GM19324 (cell line): Measurements from ENCODE around the gene ADPRHL1.
"Not testable (repeated sequence)": the region's sequence is repeated elsewhere in the genome, so short reads cannot be mapped to it uniquely, and the experiment has no call there.

ENCODE experiments used
- ATAC-seq: cut with Tn5 transposase; IDR thresholded peaks from one replicate; pipeline ENCODE4 v1.9.1; 2021; ENCODE audit warnings: mild to moderate bottlenecking, moderate library complexity; ENCODE audit not compliant: unreplicated experiment, low FRiP score

The ADPRHL1 gene

GRCh38 chr13:113437408-113438010 is 15.8 kb downstream of the ADPRHL1 start:
- no peak for ATAC-seq

DNA sequence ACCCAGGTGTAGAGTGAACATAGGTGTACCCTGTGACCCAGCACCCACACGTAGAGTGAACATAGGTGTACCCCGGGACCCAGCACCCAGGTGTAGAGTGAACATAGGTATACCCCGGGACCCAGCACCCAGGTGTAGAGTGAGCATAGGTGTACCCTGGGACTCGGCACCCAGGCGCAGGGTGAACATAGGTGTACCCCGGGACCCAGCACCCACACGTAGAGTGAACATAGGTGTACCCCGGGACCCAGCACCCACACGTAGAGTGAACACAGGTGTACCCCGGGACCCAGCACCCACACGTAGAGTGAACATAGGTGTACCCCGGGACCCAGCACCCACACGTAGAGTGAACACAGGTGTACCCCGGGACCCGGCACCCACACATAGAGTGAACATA is 16.4 kb downstream of the ADPRHL1 start:
- not testable (repeated sequence) for ATAC-seq

DNA sequence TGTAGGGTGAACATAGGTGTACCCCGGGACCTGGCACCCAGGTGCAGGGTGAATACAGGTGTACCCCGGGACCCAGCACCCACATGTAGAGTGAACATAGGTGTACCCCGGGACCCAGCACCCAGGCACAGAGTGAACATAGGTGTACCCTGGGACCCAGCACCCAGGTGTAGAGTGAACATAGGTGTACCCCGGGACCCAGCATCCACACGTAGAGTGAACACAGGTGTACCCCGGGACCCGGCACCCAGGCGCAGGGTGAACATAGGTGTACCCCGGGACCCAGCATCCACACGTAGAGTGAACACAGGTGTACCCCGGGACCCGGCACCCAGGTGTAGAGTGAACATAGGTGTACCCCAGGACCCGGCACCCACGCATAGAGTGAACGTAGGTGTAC is 17.4 kb downstream of the ADPRHL1 start:
- ATAC-seq: not testable (repeated sequence)

GRCh38 chr13:113433391-113433916 is 19.8 kb downstream of the ADPRHL1 start:
- ATAC-seq: no peak

DNA sequence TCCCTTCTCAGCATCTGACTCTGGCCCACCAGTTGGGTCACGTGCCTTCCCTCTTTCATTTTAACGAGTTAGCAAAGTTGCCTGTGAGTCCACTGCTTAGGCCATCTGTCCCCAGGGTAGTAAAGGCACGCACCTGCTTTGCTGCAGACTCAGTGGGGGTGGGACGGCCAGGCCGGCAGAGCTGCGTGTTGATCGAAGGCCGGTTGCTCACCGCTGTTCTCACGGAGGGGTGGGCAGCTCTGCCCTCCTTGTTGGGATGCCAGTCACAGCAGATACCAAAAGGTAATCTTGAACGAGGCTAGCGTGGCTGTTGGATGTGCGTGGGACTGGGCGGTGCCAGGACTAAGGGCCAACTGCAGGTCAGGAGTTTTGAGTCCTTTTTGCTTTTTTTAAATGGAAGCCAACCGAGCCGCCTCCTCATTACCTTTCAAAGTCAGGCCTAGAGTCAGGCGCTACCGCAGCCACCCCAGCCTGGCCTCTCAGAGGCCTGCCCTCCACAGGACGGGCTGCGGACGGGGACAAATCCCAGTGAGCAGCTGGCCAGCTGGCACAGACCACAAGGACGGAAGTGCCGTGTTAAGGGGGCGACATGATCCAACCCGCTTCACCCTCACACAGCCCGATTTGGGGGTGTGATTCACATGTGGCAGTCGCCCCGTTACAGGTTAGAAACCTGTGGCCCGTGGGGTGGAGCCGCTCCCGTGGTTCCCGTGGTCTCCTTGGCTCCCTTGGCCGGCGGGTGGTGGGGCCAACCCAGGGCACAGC is 20.6 kb downstream of the ADPRHL1 start:
- ATAC-seq: no peak

DNA sequence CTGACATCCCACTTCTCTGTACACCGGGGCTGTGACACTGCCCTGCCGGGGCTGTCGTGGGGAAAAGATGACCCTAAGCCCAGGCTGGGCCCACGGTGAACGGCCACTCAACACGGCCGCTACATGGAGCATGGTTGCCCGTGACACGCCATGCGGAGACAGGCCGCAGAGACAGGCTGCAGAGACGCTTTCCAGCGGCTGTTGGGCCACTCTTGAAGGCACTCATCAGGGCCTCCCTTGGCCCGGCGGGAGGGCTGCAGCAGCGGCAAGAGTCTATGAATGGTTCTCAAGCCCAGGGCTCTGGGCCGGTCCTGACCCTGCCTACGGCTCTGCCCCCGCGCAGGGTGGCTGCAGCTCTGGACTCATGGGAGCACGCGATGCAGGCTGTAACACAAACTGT is 22.1 kb downstream of the ADPRHL1 start:
- ATAC-seq: no peak

DNA sequence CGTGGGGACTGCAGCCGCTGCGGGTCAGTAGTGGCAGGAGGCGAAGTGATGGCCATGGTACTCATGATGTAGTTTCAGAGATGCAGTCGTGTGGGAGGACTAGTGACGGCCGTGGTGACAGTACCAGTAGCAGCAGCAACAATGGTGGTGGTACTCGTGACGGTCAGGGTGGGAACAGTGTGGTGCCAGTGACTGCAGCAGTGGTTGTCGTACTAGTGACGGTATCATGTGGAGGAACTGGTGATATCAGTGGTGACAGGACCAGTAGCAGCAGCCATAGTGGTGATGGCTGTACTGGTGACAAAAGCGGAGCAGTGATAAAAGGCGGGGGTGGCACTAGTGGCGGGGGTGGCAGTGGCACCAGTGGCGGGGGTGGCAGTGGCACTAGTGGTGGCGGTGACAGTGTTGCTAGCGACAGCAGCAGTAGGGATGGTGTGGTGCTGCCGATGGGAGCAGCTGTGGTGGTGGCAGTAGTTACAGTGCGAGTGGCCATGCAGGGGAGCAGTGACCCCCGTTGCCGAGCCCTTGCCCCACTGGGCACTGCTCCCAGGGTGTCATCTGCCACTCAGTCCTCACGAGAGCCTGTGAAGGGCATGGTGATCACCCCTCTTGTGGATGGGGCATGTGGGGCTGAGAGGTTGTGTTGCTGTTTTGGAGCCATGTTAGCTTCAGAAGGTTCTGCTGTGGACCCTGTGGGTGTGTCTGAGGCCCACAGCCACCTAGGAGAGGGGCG is 22.7 kb downstream of the ADPRHL1 start:
- ATAC-seq: no peak

DNA sequence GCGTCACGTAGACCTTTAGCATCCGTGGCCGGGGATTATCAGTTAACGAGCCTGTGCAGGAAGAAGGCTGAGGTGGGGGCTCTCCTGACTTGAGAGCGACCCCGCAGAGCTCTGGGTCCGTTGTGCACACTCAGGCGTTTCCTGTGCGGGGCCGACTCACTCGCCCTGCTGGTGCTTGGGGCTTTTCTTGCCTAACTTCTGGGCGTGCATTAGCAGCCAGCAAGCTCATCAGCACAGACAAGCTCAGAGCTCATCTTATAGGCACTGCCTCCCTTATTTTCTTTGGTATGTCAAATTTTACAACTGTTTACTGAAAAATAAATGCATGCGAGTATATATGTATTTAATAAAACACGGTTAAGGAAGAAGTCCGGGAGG is 23.7 kb downstream of the ADPRHL1 start:
- ATAC-seq: no peak

DNA sequence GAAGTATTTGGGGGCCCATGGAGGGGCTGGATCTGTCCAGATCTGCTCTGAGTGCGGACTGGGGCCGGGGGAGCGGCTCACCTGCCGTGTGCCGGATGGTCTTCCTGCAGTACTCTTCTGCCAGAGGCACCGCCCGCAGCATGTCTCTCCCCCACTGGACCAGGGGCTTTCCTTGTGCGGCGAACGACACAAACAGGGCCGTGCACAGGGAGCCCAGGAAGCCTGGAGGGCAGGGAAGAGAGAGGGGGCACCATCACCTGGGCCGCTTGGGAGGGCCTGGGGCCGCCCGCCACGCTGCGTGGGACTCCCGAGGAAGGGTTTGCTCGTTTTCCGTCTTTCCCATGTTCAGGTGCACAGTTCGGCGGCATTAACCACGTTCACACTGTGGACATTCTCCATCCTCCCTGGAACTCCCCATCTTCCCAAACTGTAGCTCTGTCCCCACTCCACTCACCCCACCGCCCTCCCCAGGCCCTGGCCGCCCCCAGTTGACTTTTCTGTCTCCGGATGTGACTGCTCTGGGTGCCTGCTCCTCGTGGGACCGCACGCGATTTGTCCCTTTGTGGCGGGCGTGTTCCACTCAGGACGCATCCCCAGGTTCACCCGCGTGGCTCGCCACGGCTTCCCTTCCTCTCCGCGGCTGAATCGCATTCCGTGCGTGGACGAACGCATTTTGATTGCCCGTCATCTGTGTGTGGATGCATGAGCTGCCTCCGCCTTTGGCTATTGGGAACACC is 24.2 kb downstream of the ADPRHL1 start:
- ATAC-seq: no peak

- ATAC-seq: no peak
These were observed 24.8 kb downstream of the ADPRHL1 start for GRCh38 chr13:113428469-113428865.

DNA sequence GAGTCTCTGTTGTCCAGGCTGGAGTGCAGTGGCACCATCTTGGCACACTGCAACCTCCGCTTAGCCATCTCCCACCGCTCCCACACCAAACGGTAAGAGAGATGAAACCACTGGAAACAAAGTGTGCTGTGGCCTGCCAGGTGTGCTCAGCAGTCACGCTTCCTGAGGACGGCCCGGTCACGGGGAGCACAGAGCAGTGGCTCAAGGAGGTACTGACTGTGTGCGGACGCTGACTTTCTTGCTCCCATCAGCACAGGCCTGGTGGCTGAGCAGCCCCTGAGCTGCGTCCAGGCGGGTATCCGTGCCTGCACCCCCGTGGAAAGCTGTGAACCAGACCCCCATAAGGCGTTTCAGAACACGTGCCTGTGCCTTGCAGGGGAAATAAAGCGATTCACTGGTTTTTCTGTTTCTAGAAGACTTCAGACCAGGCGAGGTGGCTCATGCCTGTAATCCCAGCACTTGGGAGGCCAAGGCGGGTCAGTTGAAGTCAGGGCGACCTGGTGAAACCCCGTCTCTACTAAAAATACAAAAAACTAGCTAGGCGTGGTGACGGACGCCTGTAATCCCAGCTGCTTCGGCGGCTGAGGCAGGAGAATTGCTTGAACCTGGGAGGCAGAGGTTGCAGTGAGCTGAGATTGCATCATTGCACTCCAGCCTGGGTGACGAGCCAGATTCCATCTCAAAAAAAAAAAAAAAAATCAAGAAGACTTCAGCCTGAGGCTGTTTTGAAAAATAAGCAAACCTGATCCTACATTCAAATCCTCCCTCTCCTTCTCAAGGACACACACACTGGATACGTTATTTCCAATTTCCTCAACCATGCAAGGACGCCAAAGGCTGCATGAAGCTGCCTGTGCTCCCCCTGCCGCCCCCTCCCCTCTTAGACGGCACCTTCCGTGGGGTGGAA is 25.5 kb downstream of the ADPRHL1 start:
- no peak for ATAC-seq

DNA sequence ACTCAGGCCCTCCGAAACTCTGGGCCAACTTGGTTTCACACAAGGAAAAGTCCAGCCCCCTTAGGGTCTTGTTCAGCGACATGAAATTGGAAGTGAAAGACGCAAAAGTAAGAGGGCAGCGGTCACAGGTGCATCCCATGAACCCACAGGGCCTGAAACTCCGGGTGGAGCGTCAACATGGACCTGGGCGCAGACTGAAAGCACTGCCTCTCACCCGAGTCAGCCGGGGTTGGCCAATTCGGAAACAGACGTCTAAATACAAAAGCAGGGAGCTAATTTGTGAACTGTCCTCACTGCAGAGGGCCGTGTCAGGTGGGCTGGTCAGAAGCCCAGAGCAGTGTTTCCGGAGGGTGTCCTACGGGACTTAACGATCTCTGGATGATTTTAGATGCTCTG is 26.7 kb downstream of the ADPRHL1 start:
- ATAC-seq: no peak

DNA sequence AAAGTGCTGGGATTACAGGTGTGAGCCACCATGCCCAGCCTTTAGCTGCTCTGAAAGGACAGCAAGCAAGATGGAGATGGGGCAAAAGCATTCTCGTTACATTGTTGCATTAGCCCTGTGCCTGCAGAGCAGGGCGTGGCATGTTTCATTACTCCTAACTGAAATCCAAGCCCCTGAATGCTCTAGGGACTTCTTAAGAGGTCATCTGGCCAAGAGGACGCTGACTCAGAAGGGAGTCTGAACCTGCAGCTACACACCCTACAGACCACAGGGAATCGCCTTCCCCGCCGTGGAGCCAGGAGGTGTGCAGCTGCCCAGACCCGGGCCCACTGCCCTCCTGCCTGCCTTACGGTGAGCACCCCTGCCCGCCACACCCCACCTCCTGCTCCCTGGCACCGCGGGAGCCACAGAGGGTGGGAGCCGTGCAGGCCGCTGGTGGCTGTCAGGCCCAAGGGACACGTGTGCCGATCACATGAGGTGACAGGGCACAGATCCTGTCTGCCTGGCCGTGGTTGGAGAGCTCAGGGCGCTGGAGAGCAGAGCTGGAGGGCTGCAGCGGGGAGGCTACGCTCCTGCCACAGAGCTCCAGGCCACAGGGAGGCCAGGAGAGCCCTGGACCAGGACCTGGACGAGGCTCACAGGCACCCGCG is 27.2 kb downstream of the ADPRHL1 start:
- ATAC-seq: no peak

GRCh38 chr13:113423520-113424163 is 29.6 kb downstream of the ADPRHL1 start:
- no peak for ATAC-seq

DNA sequence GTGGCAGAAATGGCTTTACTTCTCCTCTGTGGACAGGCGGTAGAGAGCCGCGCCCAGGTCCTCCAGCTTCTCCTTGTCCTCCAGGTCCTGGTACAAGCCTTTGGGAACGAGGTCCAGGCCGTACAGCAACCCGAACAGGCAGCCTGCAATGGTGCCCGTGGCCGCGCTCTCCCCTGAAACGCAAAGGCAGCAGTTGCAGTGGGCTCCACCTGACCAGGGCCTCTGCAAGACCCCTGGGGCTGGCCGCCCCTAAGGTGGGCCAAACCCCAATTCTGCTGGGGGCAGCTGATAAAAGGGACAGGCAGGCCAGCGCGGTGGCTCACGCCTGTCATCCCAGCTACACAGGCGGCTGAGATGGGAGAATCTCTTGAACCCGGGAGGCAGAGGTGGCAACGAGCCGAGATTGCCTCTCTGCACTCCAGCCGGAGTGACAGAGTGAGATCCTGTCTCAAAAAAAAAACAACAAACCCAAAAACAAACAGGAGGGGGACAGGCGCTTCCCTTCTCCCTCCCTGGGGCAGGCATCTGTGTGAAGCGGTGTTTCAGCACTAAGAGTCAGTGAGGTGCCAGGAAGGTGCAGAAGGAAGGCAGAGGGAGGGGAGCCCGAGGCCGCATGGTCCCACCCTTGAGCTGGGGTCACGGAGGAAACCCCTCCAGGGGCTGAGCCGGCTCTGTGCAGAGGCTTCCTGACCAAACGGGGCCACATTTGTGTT is 30.3 kb downstream of the ADPRHL1 start:
- no peak for ATAC-seq

DNA sequence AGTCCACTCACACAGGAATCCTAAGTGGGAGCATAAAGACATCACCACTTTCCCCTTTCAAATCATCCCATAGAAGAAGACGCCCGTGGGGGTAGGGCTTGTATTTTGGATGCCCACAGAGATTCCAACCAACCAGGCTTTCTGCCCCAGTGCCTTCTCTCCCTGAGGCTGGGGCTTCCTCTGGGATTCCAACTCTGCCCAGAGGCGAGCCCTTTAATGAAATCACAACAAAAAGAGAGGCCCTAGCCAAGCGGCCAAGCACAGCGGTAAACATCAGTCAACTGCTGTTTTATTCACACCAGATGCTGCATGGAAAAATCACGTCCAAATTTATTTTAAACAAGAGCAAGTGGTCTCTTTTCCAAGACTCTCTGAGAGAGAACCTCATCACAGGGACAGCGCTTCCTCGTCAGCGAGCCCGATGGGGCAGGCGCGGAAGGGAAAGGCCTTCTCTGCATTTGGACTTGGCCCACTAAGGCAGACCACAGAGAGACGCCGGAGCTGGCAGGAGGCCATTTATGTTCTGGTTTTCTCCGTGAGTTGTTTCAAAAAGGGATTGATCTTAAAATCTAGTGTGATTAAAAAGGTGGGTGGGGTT is 31.5 kb downstream of the ADPRHL1 start:
- no peak for ATAC-seq

DNA sequence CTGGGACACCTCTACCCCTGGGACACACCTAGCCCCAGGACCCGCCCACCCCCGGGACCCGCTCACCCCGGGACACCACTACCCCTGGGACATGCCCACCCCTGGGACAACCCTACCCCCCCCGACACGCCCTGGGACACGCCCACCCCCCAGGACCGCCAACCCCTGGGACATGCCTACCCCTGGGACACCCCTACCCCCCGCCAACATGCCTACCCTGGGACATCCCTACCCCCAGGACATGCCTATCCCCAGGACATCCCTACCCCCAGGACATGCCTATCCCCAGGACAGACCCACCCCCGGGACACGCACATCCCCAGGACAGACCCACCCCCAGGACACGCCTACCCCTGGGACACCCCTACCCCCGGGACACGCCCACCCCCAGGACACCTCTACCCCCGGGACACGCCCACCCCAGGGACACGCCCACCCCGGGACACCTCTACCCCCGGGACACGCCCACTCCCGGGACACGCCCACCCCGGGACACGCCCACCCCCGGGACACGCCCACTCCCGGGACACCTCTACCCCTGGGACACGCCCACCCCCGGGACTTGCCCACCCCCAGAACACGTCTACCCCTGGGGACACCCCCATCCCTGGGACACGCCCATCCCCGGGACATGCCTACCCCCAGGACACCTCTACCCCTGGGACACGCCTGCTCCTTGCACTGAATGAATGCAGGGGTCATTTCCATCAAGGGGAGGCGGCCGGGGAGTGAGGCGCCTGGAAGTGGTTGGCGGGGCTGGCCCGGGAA is 32.3 kb downstream of the ADPRHL1 start:
- ATAC-seq: no peak
